GM23338 (cell line): ENCODE measurements around the gene GCNT1. TPM values are rescaled to one million over a fixed set of nuclear protein-coding genes. Genes with fewer than 3 reads are reported as not detected.

Experiments used
- ATAC-seq: fragments of 200-7000 bp; cut with Tn5 transposase; 3 replicates; pipeline ENCODE4 v1.9.1; 2020
- DNase-seq: peaks from one replicate; pipeline ENCODE4 v3.0.0-alpha.2; 2015; ENCODE audit warnings: low spot score
- H2AFZ ChIP-seq: fragments of 200-600 bp; sonication (generic); 2 replicates; pipeline ENCODE4 v1.8.0; 2016; ENCODE audit warnings: antibody characterized with exemption, mild to moderate bottlenecking, moderate library complexity
- H3F3A ChIP-seq: fragments of 200-600 bp; sonication (generic); replicated peaks from 2 replicates; pipeline ENCODE4 v1.8.0; 2017; ENCODE audit warnings: antibody characterized with exemption, mixed run types, low read depth
- H3K27ac ChIP-seq: fragments of 200-600 bp; sonication (generic); 2 replicates; pipeline ENCODE4 v1.6.1; 2016; ENCODE audit warnings: low read depth
- H3K27me3 ChIP-seq: fragments of 200-600 bp; sonication (generic); 2 replicates; pipeline ENCODE4 v1.8.0; 2016; ENCODE audit warnings: mild to moderate bottlenecking, mixed run types, moderate library complexity; ENCODE audit not compliant: insufficient read depth
- H3K36me3 ChIP-seq: fragments of 200-600 bp; sonication (generic); 2 replicates; pipeline ENCODE4 v1.8.0; 2016; ENCODE audit warnings: mild to moderate bottlenecking; ENCODE audit not compliant: insufficient read depth
- H3K4me1 ChIP-seq: fragments of 200-600 bp; sonication (generic); 2 replicates; pipeline ENCODE4 v1.8.0; 2016; ENCODE audit warnings: mild to moderate bottlenecking, moderate library complexity; ENCODE audit not compliant: insufficient read depth
- H3K4me2 ChIP-seq: fragments of 200-600 bp; sonication (generic); 2 replicates; pipeline ENCODE4 v1.7.1; 2017; ENCODE audit warnings: mixed run types
- H3K4me3 ChIP-seq: fragments of 200-600 bp; sonication (generic); 2 replicates; pipeline ENCODE4 v1.6.1; 2016; ENCODE audit warnings: mixed run types
- H3K79me2 ChIP-seq: fragments of 200-600 bp; sonication (generic); replicated peaks from 2 replicates; pipeline ENCODE4 v1.8.0; 2017; ENCODE audit warnings: mild to moderate bottlenecking; ENCODE audit not compliant: insufficient read depth
- H3K9me2 ChIP-seq: fragments of 200-600 bp; sonication (generic); 2 replicates; pipeline ENCODE4 v1.8.0; 2017; ENCODE audit not compliant: insufficient read depth
- H4K20me1 ChIP-seq: fragments of 200-600 bp; sonication (generic); replicated peaks from 2 replicates; pipeline ENCODE4 v1.8.0; 2017; ENCODE audit warnings: mild to moderate bottlenecking; ENCODE audit not compliant: insufficient read depth
- H3K27ac Mint-ChIP-seq: 2 replicates; pipeline ENCODE4 v1.8.0; 2020; ENCODE audit warnings: inconsistent platforms, mild to moderate bottlenecking, moderate library complexity, mixed read lengths
- H3K27me3 Mint-ChIP-seq: 3 replicates; pipeline ENCODE4 v1.8.0; 2022; ENCODE audit warnings: low read depth, mild to moderate bottlenecking, moderate library complexity, mixed read lengths, inconsistent platforms; ENCODE audit not compliant: insufficient read depth, poor library complexity
- H3K36me3 Mint-ChIP-seq: 3 replicates; pipeline ENCODE4 v1.8.0; 2021; ENCODE audit warnings: low read depth, mild to moderate bottlenecking, inconsistent platforms, moderate library complexity, mixed read lengths
- H3K4me1 Mint-ChIP-seq: 3 replicates; pipeline ENCODE4 v1.8.0; 2020; ENCODE audit warnings: mild to moderate bottlenecking, inconsistent platforms, mixed read lengths
- H3K4me3 Mint-ChIP-seq: 3 replicates; pipeline ENCODE4 v1.8.0; 2021; ENCODE audit warnings: moderate library complexity, mild to moderate bottlenecking, inconsistent platforms, mixed read lengths
- H3K9me3 Mint-ChIP-seq: 3 replicates; pipeline ENCODE4 v1.8.0; 2020; ENCODE audit warnings: moderate library complexity, mild to moderate bottlenecking, inconsistent platforms, mixed read lengths
- CREB1 ChIP-seq: fragments of 250-450 bp; sonication (Bioruptor Pico); IDR thresholded peaks from 2 replicates; pipeline ENCODE4 v1.5.0; 2020; ENCODE audit warnings: low read depth, mild to moderate bottlenecking, moderate library complexity
- EZH2 ChIP-seq: fragments of 200-600 bp; sonication (generic); IDR thresholded peaks from one replicate; pipeline ENCODE4 v1.8.0; 2017; ENCODE audit warnings: antibody characterized with exemption, mild to moderate bottlenecking, low read depth; ENCODE audit not compliant: unreplicated experiment
- EZH2phosphoT487 ChIP-seq: fragments of 200-600 bp; sonication (generic); IDR thresholded peaks from one replicate; pipeline ENCODE4 v1.8.1; 2018; ENCODE audit warnings: antibody characterized with exemption; ENCODE audit not compliant: unreplicated experiment
- JUNB ChIP-seq: IDR thresholded peaks from one replicate; pipeline ENCODE4 v1.6.1; 2016; ENCODE audit warnings: antibody characterized with exemption; ENCODE audit not compliant: unreplicated experiment
- NANOG ChIP-seq: IDR thresholded peaks from 2 replicates; pipeline ENCODE4 v1.6.1; 2016; ENCODE audit warnings: antibody characterized with exemption, borderline replicate concordance
- POLR2AphosphoS5 ChIP-seq: IDR thresholded peaks from 2 replicates; pipeline ENCODE4 v1.6.1; 2016; ENCODE audit warnings: antibody characterized with exemption, low read depth
- STAT1 ChIP-seq: IDR thresholded peaks from one replicate; pipeline ENCODE4 v1.6.1; 2016; ENCODE audit warnings: antibody characterized with exemption; ENCODE audit not compliant: unreplicated experiment
- ZNF114 ChIP-seq: fragments of 250-450 bp; sonication (Bioruptor Pico); IDR thresholded peaks from 2 replicates; pipeline ENCODE4 v1.5.0; 2020; ENCODE audit warnings: mild to moderate bottlenecking, moderate library complexity
- ZNF331 ChIP-seq: fragments of 250-450 bp; sonication (Bioruptor Pico); IDR thresholded peaks from 2 replicates; pipeline ENCODE4 v1.5.0; 2020; ENCODE audit warnings: low read depth, mild to moderate bottlenecking, moderate library complexity
- polyA plus RNA-seq: library from polyadenylated mRNA; unstranded; fragments of >200 nt; fragmentation: Nextera tagmentation; extraction: Ambion mirVana; gene quantifications from 2 replicates; pipeline ENCODE4 v1.2.1, GENCODE V29; 2016
- total RNA-seq: library from RNA; depleted of rRNA; stranded (reverse); fragments of >200 nt; shearing (Covaris generic); gene quantifications from 2 replicates; pipeline ENCODE4 v1.2.3, GENCODE V29; 2014
- TF ChIP-seq, protein P1 (sequence below): fragments of 250-450 bp; sonication (Bioruptor Pico); IDR thresholded peaks from 2 replicates; pipeline ENCODE4 v1.5.0; 2020; ENCODE audit warnings: mild to moderate bottlenecking, moderate library complexity
- TF ChIP-seq, protein P2 (sequence below), 2 experiments: fragments of 200-600 bp in 1 of 2; sonication (generic) in 1 of 2; conservative IDR thresholded peaks; 2 replicates each; pipeline versions ENCODE4 v1.5.1 to v1.6.1; 2016 to 2017; ENCODE audit warnings: antibody characterized with exemption in 2 of 2, low read depth in 2 of 2, mild to moderate bottlenecking in 2 of 2, moderate library complexity in 1 of 2
- TF ChIP-seq, protein P3 (sequence below): IDR thresholded peaks from 2 replicates; pipeline ENCODE4 v1.6.1; 2016; ENCODE audit warnings: antibody characterized with exemption
- TF ChIP-seq, protein P4 (sequence below): IDR thresholded peaks from one replicate; pipeline ENCODE4 v1.6.1; 2018; ENCODE audit warnings: antibody characterized with exemption; ENCODE audit not compliant: unreplicated experiment

Gene GCNT1
- total and polyA plus RNA-seq, 2 experiments from 2014 or later: 4.2 to 11.4 TPM

DNA sequence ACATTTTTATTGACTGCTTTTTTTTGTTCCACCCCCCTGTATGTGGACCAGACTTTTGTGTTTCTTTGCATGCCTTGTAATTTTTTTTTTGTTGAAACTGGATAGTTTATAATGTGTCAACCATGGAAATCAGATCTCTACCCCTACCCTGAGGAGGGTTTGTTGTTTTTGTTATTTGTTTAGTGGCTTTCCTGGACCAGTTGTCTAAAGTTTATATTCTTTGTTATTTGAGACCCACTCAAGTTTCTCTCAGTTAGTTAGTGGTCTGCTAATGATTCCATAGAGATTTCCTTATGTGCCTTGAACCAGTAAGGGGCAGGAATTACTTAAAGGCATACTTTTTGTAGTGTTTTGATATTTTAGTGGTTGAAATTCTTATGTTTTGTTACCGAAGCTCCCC is 41.1 kb downstream of the GCNT1 start (continued):
- TF ChIP-seq, protein P1, sequence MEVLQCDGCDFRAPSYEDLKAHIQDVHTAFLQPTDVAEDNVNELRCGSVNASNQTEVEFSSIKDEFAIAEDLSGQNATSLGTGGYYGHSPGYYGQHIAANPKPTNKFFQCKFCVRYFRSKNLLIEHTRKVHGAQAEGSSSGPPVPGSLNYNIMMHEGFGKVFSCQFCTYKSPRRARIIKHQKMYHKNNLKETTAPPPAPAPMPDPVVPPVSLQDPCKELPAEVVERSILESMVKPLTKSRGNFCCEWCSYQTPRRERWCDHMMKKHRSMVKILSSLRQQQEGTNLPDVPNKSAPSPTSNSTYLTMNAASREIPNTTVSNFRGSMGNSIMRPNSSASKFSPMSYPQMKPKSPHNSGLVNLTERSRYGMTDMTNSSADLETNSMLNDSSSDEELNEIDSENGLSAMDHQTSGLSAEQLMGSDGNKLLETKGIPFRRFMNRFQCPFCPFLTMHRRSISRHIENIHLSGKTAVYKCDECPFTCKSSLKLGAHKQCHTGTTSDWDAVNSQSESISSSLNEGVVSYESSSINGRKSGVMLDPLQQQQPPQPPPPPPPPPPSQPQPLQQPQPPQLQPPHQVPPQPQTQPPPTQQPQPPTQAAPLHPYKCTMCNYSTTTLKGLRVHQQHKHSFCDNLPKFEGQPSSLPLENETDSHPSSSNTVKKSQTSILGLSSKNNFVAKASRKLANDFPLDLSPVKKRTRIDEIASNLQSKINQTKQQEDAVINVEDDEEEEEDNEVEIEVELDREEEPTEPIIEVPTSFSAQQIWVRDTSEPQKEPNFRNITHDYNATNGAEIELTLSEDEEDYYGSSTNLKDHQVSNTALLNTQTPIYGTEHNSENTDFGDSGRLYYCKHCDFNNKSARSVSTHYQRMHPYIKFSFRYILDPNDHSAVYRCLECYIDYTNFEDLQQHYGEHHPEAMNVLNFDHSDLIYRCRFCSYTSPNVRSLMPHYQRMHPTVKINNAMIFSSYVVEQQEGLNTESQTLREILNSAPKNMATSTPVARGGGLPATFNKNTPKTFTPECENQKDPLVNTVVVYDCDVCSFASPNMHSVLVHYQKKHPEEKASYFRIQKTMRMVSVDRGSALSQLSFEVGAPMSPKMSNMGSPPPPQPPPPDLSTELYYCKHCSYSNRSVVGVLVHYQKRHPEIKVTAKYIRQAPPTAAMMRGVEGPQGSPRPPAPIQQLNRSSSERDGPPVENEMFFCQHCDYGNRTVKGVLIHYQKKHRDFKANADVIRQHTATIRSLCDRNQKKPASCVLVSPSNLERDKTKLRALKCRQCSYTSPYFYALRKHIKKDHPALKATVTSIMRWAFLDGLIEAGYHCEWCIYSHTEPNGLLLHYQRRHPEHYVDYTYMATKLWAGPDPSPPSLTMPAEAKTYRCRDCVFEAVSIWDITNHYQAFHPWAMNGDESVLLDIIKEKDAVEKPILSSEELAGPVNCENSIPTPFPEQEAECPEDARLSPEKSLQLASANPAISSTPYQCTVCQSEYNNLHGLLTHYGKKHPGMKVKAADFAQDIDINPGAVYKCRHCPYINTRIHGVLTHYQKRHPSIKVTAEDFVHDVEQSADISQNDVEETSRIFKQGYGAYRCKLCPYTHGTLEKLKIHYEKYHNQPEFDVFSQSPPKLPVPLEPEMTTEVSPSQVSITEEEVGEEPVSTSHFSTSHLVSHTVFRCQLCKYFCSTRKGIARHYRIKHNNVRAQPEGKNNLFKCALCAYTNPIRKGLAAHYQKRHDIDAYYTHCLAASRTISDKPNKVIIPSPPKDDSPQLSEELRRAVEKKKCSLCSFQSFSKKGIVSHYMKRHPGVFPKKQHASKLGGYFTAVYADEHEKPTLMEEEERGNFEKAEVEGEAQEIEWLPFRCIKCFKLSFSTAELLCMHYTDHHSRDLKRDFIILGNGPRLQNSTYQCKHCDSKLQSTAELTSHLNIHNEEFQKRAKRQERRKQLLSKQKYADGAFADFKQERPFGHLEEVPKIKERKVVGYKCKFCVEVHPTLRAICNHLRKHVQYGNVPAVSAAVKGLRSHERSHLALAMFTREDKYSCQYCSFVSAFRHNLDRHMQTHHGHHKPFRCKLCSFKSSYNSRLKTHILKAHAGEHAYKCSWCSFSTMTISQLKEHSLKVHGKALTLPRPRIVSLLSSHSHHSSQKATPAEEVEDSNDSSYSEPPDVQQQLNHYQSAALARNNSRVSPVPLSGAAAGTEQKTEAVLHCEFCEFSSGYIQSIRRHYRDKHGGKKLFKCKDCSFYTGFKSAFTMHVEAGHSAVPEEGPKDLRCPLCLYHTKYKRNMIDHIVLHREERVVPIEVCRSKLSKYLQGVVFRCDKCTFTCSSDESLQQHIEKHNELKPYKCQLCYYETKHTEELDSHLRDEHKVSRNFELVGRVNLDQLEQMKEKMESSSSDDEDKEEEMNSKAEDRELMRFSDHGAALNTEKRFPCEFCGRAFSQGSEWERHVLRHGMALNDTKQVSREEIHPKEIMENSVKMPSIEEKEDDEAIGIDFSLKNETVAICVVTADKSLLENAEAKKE (CRISPR knock-in tag): no peak
- no peak for TF ChIP-seq JUNB

DNA sequence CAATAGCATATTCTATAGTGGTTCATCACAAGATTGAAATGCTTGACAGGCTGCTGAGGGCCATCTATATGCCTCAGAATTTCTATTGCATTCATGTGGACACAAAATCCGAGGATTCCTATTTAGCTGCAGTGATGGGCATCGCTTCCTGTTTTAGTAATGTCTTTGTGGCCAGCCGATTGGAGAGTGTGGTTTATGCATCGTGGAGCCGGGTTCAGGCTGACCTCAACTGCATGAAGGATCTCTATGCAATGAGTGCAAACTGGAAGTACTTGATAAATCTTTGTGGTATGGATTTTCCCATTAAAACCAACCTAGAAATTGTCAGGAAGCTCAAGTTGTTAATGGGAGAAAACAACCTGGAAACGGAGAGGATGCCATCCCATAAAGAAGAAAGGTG is 43.8 kb downstream of the GCNT1 start:
- H3K27me3 ChIP-seq: no peaks in the 10 kb centered on the region
- Mint-ChIP-seq H3K27me3 (peaks cover 2% of the 10 kb centered on the region), H3K9me3 (no peaks in the 10 kb centered on the region; the same call in 2 of the 3 replicates), H3K4me3 (no peak overlapping the region), H3K4me1 (peaks cover 7% of the 10 kb centered on the region), H3K27ac (no peak overlapping the region), H3K36me3 (peaks cover 4% of the 10 kb centered on the region; the same call in 1 of the 3 replicates)
- H3K4me1 ChIP-seq: peaks cover 9% of the 10 kb centered on the region
- H3K4me3 ChIP-seq: no peak overlapping the region
- H3K79me2 ChIP-seq: no peaks in the 10 kb centered on the region
- H3K36me3 ChIP-seq: no peaks in the 10 kb centered on the region
- H2AFZ ChIP-seq: no peak overlapping the region
- no peak for DNase-seq
- no peaks in the 10 kb centered on the region for H3F3A ChIP-seq
- no peak overlapping the region for H3K27ac ChIP-seq
- no peaks in the 10 kb centered on the region for H3K9me2 ChIP-seq
- no peak overlapping the region for H3K4me2 ChIP-seq
- no peak for ATAC-seq
- no peaks in the 10 kb centered on the region; the same call in 1 of the 2 replicates for H4K20me1 ChIP-seq
- TF ChIP-seq POLR2AphosphoS5 (no peak), CREB1 (no peak), STAT1 (no peak), ZNF331 (no peak), JUNB (no peak), ZNF114 (CRISPR knock-in tag) (no peak), NANOG (no peak), EZH2phosphoT487 (no peak), EZH2 (no peak)
- TF ChIP-seq, protein P2, sequence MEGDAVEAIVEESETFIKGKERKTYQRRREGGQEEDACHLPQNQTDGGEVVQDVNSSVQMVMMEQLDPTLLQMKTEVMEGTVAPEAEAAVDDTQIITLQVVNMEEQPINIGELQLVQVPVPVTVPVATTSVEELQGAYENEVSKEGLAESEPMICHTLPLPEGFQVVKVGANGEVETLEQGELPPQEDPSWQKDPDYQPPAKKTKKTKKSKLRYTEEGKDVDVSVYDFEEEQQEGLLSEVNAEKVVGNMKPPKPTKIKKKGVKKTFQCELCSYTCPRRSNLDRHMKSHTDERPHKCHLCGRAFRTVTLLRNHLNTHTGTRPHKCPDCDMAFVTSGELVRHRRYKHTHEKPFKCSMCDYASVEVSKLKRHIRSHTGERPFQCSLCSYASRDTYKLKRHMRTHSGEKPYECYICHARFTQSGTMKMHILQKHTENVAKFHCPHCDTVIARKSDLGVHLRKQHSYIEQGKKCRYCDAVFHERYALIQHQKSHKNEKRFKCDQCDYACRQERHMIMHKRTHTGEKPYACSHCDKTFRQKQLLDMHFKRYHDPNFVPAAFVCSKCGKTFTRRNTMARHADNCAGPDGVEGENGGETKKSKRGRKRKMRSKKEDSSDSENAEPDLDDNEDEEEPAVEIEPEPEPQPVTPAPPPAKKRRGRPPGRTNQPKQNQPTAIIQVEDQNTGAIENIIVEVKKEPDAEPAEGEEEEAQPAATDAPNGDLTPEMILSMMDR (conservative IDR thresholded peaks at IDR 0.05; ENCODE audit: low read depth in 2 of 2): no peak
- TF ChIP-seq, protein P3, sequence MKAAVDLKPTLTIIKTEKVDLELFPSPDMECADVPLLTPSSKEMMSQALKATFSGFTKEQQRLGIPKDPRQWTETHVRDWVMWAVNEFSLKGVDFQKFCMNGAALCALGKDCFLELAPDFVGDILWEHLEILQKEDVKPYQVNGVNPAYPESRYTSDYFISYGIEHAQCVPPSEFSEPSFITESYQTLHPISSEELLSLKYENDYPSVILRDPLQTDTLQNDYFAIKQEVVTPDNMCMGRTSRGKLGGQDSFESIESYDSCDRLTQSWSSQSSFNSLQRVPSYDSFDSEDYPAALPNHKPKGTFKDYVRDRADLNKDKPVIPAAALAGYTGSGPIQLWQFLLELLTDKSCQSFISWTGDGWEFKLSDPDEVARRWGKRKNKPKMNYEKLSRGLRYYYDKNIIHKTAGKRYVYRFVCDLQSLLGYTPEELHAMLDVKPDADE: no peak
- TF ChIP-seq, protein P4, sequence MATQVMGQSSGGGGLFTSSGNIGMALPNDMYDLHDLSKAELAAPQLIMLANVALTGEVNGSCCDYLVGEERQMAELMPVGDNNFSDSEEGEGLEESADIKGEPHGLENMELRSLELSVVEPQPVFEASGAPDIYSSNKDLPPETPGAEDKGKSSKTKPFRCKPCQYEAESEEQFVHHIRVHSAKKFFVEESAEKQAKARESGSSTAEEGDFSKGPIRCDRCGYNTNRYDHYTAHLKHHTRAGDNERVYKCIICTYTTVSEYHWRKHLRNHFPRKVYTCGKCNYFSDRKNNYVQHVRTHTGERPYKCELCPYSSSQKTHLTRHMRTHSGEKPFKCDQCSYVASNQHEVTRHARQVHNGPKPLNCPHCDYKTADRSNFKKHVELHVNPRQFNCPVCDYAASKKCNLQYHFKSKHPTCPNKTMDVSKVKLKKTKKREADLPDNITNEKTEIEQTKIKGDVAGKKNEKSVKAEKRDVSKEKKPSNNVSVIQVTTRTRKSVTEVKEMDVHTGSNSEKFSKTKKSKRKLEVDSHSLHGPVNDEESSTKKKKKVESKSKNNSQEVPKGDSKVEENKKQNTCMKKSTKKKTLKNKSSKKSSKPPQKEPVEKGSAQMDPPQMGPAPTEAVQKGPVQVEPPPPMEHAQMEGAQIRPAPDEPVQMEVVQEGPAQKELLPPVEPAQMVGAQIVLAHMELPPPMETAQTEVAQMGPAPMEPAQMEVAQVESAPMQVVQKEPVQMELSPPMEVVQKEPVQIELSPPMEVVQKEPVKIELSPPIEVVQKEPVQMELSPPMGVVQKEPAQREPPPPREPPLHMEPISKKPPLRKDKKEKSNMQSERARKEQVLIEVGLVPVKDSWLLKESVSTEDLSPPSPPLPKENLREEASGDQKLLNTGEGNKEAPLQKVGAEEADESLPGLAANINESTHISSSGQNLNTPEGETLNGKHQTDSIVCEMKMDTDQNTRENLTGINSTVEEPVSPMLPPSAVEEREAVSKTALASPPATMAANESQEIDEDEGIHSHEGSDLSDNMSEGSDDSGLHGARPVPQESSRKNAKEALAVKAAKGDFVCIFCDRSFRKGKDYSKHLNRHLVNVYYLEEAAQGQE: no peak
